Measurements from ENCODE around the gene STXBP6.

The STXBP6 gene

DNA sequence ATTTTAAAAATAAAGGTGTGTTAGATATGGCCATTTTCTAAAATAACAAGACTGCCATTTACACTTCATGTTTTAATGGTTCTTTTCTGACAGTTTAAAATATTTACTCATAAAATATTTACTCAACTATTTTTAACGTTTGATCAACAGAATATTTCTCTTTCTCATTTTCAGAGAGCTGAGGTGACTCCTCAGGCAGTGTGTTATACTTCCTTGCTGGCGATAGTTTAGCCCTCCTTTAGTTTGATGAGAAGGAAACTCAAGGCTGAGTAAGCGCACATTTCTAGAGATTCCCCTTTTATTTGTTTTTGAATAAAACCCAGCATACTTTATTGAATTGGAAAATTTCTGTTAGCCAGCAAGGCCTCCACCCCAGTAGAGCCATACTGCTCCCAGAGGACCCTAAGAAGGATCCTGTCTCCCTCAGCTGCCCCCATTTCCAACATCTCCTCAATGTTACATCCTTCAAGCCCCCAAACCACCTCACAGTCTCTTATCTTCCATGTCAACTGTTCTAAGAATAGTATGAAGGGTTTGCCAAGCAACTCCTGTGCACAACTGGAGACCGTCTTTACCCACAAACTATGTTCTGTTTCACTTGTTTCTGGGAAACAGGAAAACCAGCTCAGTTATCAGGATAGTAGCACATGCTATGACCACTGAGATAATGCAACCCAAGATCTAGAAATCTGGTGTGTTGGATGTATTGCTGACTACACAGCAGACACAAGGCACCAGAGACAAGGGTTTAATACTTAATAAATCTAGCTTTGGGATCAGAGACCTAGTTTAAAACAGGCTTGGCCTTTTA is 129.5 kb downstream of the STXBP6 start:
- in situ Hi-C loops (cut with MboI; ENCODE audit: low sequenced_read_pairs): no loop called here

- in situ Hi-C loops (cut with MboI; ENCODE audit: low sequenced_read_pairs): no loop called here
Observed at GRCh38 chr14:24918822-24919221, 131.1 kb downstream of the STXBP6 start.

- in situ Hi-C loops (cut with MboI; ENCODE audit: low sequenced_read_pairs): no loop called here
Observed at GRCh38 chr14:24915958-24916595, 133.9 kb downstream of the STXBP6 start.

GRCh38 chr14:24915403-24915921 is 134.5 kb downstream of the STXBP6 start:
- in situ Hi-C loops (cut with MboI; ENCODE audit: low sequenced_read_pairs): no loop called here

DNA sequence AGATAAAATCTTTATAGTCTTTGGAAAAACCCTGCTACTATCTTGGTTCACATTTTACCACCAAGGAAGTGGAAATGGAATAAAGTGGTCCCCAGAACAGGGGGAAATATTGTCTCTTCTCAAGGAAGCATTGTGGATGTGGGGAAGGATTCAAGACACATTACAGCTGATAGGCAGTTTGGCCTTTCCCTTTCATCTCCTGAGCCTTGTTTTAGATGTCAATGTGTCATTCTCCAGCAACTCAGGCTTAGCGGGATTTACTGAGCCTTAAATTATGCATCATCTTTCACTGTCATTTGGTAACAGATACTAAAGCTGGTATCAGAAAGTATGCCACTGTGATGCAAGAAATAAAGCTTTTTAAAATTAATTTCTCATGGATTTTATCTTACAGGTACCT is 136.2 kb downstream of the STXBP6 start:
- in situ Hi-C loops (cut with MboI; ENCODE audit: low sequenced_read_pairs): no loop called here

- in situ Hi-C loops (cut with MboI; ENCODE audit: low sequenced_read_pairs): no loop called here
Observed at GRCh38 chr14:24913021-24913420, 136.9 kb downstream of the STXBP6 start.

- in situ Hi-C loops (cut with MboI; ENCODE audit: low sequenced_read_pairs): no loop called here
Observed at GRCh38 chr14:24911324-24912109, 138.4 kb downstream of the STXBP6 start.

DNA sequence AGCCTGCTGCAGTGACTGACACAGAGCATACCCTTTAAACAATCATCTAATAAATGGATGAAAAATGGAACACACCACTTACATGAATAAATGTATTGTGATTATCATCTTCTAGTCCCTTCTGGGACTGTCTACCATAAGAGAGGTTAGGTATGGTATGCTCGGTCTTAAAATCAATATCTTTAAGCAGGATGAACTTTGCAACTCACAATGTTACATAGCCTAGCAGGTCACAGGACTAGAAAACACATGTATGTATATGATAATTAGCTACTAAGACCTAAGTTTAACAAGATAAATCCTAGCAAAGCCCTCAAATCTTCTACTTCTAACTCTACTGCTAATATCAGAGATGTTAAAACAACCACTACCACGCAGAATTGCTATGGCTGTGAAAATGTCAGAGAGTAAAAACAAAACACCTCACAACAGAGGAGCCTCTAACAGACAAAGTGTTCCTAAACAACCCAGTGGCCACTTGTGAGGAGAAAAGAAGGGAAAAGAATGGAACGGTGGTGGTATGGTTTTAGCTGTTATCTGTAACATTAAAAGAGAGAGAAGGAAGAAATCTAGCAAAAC is 139.4 kb downstream of the STXBP6 start:
- in situ Hi-C loops (cut with MboI; ENCODE audit: low sequenced_read_pairs): no loop called here

DNA sequence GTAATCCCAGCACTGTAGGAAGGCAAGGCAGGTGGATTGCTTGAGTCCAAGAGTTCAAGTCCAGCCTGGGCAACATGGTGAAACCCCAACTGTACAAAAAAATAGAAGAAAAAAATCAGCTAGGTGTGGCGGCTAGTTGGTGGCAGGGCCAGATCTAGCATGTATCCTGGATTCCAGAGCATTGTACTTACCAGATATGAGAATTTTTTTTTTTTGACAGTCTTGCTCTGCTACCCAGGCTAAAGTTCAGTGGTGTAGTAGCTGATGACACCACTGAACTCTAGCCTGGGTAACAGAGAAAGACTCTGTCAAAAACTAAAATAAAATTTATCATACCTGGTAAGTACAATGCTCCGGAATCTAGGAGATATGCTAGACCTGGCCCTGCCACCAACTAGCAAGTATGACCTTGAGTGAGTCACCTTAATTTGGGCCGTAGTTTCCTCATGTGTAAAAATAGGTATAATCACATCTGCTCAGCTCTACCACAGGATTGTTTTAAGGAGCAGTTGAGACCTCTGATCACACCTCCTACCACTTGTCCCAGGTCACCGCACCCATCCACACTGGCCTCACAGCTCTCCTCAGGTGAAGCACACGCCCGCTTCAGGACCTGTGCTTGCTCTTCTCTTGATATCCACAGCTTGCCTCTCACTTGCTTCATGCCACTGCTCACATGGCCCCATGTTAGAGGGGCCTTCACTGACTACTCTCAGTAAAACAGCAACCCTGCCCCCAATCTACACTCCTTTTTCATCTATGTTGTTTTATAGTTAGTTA is 140.2 kb downstream of the STXBP6 start:
- in situ Hi-C loops (cut with MboI; ENCODE audit: low sequenced_read_pairs): no loop called here

- in situ Hi-C loops (cut with MboI; ENCODE audit: low sequenced_read_pairs): no loop called here
Observed at GRCh38 chr14:24908592-24909236, 141.2 kb downstream of the STXBP6 start.

GRCh38 chr14:24904533-24904932 is 145.4 kb downstream of the STXBP6 start:
- in situ Hi-C loops (cut with MboI; ENCODE audit: low sequenced_read_pairs): no loop called here

DNA sequence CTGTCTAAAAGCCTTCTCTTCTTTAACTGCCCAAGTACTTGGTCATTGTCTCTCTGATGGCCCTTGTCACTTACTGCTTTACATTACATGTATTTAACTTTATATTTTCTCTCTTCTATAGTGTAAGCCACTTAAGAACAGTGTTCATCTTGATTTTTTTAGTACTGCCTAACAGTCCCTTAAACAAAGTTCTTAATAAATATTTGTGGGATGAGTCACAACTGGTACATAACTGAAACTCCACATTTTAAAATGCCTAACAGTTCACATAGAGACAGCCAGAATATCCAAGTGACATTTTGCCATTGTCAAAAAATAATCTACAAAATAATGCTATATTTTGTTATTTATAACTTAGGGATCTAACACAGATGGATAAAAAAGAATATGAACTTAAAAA is 146.6 kb downstream of the STXBP6 start:
- in situ Hi-C loops (cut with MboI; ENCODE audit: low sequenced_read_pairs): no loop called here

DNA sequence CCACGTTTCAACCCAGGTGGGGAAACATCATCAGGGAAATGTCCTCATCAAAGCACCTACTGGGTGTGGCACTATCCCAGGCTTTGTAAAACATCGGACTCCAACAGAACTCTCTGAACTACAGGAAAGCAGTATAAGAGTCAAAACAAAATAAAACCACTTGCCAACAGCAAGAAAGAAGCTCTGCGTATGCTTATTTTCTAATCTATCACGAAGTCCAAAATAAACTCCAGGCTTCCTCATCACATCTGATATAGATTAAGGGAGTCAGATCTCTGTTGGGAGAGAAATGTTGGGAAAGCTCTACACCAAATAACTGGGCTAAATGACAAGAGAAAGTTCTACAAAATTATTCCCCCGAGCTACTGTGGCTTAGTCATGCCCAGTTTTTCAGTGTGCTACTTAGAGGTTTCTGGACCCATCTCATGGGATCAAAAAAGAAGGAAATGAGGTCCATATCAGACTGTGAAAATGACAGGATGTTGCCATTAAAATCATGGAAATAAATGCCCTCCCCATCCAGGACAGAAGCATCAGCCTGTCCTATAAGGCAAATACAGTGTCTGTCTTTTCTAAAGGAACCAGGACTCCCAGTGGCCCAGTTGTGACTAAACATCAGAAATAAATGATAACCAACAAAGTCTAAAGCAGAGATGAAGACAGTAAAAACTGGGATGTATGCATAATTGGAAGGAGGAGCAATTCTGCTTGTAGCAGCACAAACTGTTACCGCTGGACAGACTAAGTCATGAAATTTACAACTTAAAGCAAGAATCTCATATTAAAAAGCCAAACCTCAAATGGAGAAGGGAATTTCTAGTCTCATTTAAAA is 149.5 kb downstream of the STXBP6 start:
- in situ Hi-C loops (cut with MboI; ENCODE audit: low sequenced_read_pairs): no loop called here

DNA sequence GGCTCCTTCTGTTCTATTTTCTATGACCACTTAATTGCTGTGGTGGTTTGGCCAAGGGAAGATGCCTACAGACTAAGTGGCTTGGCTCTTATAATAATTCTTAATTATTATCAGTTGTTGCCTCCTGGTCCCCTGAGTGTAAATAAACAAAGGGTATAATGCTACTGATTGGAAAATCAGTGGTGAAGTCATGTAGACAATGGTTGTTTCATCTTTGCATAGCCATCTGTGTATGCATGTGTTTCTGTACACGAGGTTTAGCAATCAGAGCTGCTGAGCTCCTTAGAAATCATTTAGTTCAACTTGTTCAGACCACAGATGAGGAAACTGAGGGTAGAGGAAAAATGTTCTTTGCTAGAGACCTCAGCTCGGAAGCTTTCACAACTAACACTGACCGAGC is 152.2 kb downstream of the STXBP6 start:
- in situ Hi-C loops (cut with MboI; ENCODE audit: low sequenced_read_pairs): no loop called here

DNA sequence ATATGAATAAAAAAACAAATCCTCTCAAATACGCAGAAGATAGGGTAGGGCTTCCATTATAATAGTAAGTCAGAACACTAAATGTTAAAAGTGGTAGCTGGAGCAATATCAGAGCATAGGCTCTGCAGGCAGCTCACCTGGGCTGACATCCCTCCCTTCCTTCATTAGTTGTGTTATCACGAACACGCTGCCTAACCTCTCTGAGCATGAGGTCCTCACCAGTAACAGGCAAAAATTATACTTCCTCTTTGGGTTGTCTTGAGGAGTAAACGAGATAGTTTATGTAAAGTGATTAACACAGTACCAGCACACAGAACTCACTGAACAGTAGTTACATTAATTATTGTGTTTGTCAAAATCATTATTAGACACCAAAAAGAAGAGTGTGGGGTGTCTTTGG is 154.3 kb downstream of the STXBP6 start:
- in situ Hi-C loops (cut with MboI; ENCODE audit: low sequenced_read_pairs): no loop called here

DNA sequence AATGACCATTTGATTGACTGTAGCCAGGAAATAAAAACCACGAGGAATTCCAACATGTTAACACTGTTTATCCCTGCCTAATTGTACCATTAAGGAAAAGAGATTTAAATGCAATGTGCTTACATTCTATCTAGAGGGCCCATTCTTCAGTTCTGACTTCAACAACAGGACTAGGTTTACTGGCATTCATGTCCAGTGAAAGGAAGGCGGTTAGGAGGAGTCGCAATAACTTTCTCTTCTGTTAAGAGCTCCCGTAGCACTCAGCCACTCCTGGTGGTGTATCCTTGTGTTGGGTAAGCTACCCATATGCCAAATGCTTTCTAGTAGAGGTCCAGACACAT is 154.7 kb downstream of the STXBP6 start:
- in situ Hi-C loops (cut with MboI; ENCODE audit: low sequenced_read_pairs): no loop called here

DNA sequence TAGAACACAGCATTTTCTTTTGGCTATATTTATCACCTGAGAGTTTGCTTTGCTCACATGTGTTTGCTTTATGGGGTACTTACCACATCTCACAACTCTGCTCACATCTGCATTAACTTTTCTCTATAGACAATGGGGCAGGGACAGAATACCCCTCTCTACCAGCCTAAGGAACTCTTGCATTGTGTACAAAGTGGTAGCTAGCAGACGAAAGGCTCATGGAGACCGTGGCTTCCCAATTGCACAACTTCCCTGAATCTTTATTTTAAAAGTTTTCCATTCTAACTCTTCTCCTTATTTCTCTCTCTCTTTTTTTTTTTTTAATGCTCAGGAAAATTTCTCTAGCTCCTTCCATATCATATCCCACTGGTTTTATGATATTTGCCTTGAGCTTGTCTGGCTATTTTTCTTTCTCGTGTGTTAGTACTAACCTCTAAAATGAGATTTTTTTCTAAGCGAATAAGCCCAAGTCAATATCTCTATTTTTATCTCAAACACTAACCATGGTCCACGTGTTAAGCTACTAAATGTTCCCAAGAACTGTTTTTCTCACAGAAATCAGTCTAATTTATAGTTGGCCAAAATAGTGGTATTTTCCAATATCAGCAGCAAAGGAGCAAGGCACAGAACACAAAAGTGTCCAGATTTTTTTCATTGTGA is 155.2 kb downstream of the STXBP6 start:
- in situ Hi-C loops (cut with MboI; ENCODE audit: low sequenced_read_pairs): no loop called here

- in situ Hi-C loops (cut with MboI; ENCODE audit: low sequenced_read_pairs): no loop called here
Observed at GRCh38 chr14:24892497-24893051, 157.4 kb downstream of the STXBP6 start.
